WTC11 (cell line): ENCODE results near the gene EPS8L2.

Experiments
- ATF2 ChIP-seq: sonication (generic); formaldehyde crosslinking; IDR thresholded peaks from 2 replicates; pipeline ENCODE4 v1.8.1; 2022; ENCODE audit warnings: low read depth, missing genetic modification reagents, borderline replicate concordance
- MAX ChIP-seq: sonication (generic); formaldehyde crosslinking; IDR thresholded peaks from 2 replicates; pipeline ENCODE4 v1.8.0; 2022; ENCODE audit warnings: mild to moderate bottlenecking, missing genetic modification reagents
- OVOL2 ChIP-seq: fragments of 250-450 bp; sonication (Bioruptor Pico); IDR thresholded peaks from 2 replicates; pipeline ENCODE4 v1.9.0; 2021; ENCODE audit warnings: mild to moderate bottlenecking, borderline replicate concordance
- PREB ChIP-seq: sonication (generic); formaldehyde crosslinking; IDR thresholded peaks from 2 replicates; pipeline ENCODE4 v1.8.1; 2022; ENCODE audit warnings: mild to moderate bottlenecking, missing genetic modification reagents, moderate library complexity, borderline replicate concordance
- SMAD4 ChIP-seq: sonication (generic); formaldehyde crosslinking; IDR thresholded peaks from 2 replicates; pipeline ENCODE4 v1.8.0; 2022; ENCODE audit warnings: mild to moderate bottlenecking, missing genetic modification reagents
- ZNF263 ChIP-seq: sonication (generic); formaldehyde crosslinking; IDR thresholded peaks from 2 replicates; pipeline ENCODE4 v1.8.1; 2022; ENCODE audit warnings: low read depth, mild to moderate bottlenecking, moderate library complexity, missing genetic modification reagents
- ZNF396 ChIP-seq: fragments of 250-450 bp; sonication (Bioruptor Pico); IDR thresholded peaks from 2 replicates; pipeline ENCODE4 v1.8.0; 2021; ENCODE audit warnings: mild to moderate bottlenecking, moderate library complexity, borderline replicate concordance
- TF ChIP-seq, protein P1 (sequence below): fragments of 200-600 bp; IDR thresholded peaks from 2 replicates; pipeline ENCODE4 v1.8.0; 2022; ENCODE audit warnings: antibody characterized with exemption
- TF ChIP-seq, protein P2 (sequence below): sonication (generic); formaldehyde crosslinking; conservative IDR thresholded peaks from 2 replicates; pipeline ENCODE4 v1.8.1; 2023; ENCODE audit warnings: mild to moderate bottlenecking, low read depth, missing genetic modification reagents, moderate library complexity

DNA sequence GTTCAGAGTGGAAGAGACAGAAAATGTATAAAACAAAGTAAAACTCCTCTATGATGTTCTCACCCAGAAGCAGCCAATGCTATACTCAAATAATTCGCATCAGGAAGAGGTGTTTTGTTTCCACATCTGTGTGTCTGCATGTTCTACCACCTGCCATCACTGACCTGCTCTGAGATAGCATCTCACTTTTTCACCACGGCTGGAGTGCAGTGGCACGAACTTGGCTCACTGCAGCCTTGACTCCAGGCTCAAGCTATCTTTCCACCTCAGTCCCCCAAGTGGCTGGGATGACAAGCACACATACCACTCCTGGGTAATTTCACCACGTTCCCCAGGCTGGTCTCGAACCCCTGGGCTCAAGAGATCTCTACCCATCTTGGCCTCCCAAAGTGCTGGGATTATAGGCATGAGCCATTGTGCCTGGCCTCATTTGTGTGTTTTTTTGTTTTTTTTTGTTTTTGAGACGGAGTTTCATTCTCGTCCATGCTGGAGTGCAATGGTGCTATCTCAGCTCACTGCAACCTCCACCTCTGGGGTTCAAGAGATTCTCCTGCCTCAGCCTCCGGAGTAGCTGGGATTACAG is 55.6 kb downstream of the EPS8L2 start:
- TF ChIP-seq, protein P1, sequence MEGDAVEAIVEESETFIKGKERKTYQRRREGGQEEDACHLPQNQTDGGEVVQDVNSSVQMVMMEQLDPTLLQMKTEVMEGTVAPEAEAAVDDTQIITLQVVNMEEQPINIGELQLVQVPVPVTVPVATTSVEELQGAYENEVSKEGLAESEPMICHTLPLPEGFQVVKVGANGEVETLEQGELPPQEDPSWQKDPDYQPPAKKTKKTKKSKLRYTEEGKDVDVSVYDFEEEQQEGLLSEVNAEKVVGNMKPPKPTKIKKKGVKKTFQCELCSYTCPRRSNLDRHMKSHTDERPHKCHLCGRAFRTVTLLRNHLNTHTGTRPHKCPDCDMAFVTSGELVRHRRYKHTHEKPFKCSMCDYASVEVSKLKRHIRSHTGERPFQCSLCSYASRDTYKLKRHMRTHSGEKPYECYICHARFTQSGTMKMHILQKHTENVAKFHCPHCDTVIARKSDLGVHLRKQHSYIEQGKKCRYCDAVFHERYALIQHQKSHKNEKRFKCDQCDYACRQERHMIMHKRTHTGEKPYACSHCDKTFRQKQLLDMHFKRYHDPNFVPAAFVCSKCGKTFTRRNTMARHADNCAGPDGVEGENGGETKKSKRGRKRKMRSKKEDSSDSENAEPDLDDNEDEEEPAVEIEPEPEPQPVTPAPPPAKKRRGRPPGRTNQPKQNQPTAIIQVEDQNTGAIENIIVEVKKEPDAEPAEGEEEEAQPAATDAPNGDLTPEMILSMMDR = no peak
- TF ChIP-seq ZNF396 (no peak), ATF2 (CRISPR knock-in tag) (no peak), ZNF263 (no peak), OVOL2 (CRISPR knock-in tag) (no peak), SMAD4 (CRISPR knock-in tag) (no peak), PREB (no peak), MAX (CRISPR knock-in tag) (no peak)
- TF ChIP-seq, protein P2, sequence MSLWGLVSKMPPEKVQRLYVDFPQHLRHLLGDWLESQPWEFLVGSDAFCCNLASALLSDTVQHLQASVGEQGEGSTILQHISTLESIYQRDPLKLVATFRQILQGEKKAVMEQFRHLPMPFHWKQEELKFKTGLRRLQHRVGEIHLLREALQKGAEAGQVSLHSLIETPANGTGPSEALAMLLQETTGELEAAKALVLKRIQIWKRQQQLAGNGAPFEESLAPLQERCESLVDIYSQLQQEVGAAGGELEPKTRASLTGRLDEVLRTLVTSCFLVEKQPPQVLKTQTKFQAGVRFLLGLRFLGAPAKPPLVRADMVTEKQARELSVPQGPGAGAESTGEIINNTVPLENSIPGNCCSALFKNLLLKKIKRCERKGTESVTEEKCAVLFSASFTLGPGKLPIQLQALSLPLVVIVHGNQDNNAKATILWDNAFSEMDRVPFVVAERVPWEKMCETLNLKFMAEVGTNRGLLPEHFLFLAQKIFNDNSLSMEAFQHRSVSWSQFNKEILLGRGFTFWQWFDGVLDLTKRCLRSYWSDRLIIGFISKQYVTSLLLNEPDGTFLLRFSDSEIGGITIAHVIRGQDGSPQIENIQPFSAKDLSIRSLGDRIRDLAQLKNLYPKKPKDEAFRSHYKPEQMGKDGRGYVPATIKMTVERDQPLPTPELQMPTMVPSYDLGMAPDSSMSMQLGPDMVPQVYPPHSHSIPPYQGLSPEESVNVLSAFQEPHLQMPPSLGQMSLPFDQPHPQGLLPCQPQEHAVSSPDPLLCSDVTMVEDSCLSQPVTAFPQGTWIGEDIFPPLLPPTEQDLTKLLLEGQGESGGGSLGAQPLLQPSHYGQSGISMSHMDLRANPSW = no peak
